ENCODE data around the gene ZNF827.

Gene ZNF827

DNA sequence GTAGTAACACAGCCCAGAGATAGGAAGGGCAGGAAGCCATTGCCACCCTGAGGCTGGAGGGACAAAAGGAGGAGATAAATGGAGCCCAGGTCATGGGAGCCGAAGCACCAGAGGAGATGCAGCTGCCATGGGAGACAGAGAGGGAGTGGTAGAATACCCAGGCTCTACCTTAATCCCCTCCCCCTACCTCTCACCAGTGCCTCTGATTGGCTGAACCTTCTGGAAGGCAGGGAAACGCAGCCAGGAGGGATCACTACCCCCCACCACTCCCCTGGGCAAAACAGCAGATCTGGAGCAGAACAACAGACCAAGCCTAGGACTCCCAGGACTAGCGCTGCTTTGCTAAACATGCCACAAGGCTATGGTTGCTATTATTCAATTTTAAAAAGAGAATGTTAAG is 114.2 kb downstream of the ZNF827 start:
- DNase-seq: no peak

- DNase-seq: no peak
These were observed 114.9 kb downstream of the ZNF827 start for GRCh38 chr4:145823743-145824142.

DNA sequence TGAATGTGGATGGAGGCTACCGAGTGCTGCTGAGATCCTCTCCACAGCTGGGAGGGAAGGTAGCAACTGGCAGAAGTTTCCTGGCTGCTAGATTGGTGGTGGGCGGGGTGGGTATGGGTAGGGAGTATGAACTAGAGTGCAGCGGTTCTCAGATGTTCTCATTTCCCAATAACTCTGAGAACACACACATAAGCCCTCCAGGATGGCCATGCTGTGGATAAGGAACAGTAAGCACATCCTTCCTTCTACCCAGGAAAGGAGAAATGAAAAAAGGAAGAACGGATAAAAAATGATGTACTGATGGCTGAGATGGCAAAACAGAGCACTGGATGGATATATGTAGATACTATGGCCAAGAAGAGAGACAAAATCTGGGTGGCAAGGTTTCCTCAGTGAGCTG is 116.0 kb downstream of the ZNF827 start:
- no peak for DNase-seq

- no peak for DNase-seq
These were observed 116.4 kb downstream of the ZNF827 start for GRCh38 chr4:145822181-145822580.

DNA sequence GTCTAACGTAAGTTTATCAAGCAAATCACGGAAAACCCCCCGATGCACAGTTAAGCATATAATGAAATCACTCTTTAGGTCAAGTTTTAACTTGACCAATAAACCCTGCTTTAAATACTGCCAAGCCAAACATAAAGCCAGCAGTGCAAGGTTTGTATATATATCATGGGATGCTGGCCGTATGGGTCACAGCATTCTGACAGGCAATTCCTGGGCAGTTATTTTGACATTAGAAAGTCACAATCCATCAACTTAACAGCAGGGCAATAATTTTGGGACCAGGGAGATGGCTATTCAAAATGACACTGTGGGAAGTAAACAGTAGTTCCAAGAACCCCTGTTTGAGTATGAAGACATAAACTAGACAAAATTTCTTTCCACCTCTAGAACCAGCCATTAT is 116.9 kb downstream of the ZNF827 start:
- DNase-seq: no peak

DNA sequence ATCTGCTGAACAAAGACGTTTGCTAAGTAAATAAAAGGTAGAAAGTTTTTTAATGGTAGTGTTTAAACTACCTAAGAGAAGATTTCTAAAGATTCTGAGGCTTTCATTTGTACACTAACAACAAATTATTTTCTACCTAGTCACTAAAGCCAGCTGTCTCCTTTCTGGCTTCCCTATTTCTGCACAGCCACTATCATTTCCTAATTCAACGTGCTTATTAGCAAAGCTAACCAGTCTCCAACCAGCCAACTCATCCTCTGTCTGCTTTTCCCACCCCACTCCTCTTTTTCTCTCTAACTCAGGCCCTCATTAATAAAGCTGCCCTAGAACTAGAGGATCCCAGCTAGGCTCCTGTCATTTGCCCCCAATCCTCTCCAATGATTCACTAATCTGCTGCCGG is 118.2 kb downstream of the ZNF827 start:
- no peak for DNase-seq

DNA sequence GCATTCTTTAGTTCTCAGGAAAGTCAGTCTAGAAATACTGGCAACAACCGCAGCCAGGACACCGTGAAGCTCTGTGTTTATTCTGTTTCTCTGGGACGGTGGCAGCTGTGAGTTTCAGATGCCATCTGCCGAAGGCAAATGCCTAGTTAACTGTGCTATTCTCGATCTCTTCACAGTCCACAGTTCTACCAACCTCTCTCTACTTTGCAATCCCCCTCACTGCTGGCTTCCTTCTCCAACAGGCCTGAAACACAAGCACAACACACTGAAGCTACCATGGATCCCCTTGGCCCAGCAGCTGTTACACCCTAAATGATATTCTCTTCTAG is 118.8 kb downstream of the ZNF827 start:
- no peak for DNase-seq

DNA sequence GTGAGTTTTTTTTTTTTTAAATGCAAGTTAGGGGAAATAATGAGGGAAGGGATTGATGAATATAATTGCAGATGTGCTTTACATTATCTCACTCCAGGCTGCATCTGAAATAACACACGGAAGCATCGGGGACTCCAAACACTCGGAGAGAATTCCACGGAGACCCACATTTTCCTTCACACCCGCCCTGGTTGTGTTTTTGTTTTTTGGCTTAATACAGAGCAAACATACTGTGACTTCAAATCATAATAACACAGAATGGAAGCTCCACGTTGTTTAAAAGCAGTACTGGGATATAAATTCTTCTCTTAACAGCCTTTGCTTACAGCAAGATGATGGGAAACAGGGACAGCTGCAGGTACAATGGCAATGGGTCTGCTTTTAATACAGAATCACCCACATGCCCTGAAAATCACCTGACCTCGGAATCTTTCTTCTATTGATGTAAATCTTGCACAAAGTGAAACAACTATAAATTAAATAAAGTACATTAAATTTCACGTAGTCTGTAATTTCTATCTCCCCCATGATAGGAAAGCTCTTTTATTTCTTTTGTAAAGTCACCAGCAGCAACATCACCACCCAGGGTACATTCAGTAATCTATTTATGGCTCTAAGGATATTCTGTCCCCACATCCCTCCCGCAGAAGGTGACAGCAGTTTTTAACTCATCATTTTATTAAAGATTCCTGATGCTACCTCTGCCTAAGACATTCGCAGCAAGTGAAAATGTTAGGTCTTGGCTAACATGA is 119.3 kb downstream of the ZNF827 start:
- DNase-seq: no peak

DNA sequence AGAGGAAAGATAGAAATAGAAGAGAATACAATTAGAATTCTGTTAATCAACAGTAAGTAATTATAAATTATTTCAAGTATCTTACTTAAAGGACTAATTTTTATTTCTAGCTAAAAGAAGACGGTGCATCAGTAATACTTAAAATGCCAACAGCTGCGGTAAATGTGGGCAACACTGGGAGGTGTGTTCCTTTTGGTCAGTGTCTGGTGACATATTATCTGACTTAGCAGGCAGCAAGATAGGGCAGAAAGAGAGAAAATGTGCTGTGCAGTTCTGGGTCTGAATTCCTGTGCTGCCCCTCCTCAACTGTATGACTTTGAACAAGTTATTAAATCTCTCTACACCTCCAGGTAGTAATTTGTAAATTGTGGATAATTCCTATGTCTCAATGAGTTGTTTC is 120.6 kb downstream of the ZNF827 start:
- no peak for DNase-seq

DNA sequence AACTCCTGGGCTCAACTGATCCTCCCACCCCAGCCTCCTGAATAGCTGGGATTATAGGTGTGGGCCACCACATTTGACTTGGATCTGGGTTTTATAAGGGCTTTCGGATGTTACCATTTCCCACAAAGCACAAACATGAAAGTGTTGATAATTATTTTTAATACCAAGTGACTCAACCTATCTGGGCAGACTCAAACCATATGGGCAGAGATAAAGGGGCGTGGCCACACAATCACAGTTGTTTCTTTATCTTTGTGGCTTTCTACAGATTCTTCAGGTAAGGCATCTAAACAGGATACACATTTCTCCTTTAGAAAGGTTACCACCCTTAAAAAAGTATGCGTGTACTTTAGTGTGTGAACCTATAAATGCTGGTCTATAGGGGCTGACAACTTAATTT is 122.5 kb downstream of the ZNF827 start:
- no peak for DNase-seq

- DNase-seq: no peak
These were observed 123.0 kb downstream of the ZNF827 start for GRCh38 chr4:145815626-145816025.

DNA sequence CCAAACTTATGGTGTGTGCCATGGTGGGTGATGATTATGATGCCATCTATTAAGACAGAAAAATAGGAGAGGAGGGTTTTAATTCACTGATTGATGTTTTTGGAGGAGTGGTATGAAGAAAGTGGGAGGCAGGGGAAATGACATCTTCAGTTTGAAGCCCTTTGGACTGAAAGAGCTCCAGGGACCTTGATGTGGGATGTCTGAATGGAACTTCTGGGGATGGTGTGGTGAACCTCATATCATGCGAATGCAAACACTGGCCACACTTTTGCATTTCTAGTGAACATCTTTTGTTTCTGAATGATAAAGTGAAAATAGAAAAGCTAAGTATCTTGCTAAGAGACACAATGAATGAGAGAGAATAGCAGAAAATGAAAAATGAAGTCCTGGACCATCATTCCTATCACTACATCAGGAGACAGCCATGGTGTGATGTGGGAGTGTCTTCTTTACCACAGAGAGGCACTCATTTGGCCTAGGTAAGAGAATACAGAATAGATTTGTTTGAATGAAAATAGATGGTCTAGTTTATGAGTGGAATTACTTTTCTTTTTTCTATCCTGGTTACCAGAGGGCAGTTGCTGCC is 123.5 kb downstream of the ZNF827 start:
- DNase-seq: no peak

DNA sequence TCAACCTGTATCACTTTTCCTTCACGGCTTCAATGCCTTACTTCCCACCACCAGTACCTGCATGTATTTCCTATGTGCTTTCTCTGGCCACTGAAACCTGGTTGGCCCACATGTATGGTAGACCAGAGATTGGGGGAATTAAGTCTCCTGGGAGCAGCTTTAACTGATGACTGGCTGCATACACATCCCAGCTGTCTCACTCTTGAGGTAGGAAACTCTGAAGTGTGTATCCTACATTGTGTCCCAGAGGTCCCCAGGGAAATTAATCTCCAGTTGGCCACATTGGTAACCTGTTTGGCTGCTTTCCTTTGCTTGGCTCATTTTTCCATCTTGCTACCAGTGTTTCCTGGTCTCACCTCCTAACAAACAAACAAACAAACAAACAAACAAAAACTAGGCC is 124.4 kb downstream of the ZNF827 start:
- DNase-seq: no peak

DNA sequence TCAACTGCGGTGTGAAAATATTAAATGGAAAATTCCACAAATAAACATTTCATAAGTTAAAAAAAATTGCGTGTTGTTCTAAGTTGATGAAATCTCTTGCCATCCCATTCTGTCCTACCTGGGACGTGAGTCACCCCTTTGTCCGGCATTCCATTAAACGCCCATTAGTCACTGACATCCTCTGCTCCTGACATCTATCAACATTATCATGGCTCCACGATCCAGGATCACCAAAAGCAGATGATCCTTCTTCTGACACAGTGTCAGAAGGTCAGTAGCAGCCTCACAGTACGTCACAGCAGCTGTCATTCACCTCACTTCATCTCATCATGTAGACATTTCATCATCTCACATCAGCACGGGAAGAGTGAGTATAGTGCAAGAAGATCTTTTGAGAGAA is 125.7 kb downstream of the ZNF827 start:
- DNase-seq: no peak

- no peak for DNase-seq
These were observed 129.6 kb downstream of the ZNF827 start for GRCh38 chr4:145808848-145809512.

DNA sequence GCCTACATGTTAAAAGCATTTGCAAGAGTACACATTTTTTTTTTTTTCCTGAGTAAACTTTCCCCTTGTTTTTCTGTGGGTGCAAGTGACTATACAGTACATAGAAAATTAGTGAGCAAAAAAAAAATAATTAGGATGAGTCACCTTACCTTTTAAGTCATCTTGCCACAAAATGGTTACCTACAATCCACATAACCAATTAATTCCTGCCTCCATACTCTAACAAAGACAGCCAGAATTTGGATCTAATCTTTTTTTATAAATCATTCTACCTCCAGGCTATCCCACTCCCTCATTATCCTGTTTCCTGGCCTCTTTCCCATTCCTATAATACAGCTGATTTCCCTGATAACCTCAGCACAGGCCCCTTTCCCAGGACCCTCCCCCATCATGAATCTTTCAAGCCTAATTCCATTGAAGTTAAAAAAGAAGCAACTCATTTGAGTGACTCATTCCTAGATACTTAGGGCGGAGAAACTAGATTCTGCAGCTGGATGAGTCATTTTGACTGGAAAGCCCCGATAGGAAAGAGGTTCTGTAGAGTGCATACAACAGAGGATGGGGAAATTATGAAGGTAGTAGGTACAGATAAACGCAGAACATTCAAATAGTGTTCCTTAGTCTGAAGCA is 130.5 kb downstream of the ZNF827 start:
- no peak for DNase-seq

DNA sequence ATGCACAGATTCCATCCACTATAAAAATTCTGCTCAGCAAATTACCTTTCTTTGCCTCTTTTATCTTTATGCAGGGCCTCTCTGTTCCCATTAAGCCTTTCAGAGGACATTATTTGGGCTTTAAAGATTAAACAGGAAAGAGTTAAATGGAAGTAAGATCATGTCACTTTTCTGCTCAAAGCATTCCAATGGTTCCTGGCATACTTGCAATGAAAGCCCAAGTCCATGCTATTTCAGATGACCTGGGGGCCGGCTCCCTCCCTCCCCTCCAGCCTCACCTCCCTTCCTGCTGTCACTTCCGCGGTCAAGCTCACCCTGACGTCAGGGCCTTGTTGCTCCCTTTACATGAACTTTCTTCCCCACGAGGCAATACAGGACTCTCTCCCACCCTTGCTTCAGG is 133.1 kb downstream of the ZNF827 start:
- DNase-seq: no peak

DNA sequence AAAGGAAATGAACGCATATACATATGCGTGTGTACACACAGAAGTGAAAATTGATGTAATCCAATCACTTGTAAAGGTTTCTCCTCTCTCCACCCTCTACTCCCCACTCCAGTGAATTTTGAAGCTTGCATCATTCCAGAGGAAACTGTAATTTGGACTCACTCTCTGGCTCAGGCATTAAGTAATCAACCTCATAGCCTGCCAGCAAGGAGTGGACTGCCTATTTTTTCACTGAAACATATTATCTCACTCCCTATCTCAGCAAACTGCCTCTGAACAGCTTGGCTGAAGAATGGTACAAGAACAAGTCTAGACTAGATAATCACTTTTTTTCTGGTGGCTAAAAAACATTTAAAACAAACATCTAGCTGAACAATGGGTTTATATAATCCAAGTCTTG is 134.5 kb downstream of the ZNF827 start:
- DNase-seq: no peak

- no peak for DNase-seq
These were observed 139.4 kb downstream of the ZNF827 start for GRCh38 chr4:145799223-145799622.

- DNase-seq: no peak
These were observed 141.3 kb downstream of the ZNF827 start for GRCh38 chr4:145797278-145797677.

- no peak for DNase-seq
These were observed 142.3 kb downstream of the ZNF827 start for GRCh38 chr4:145796346-145796745.

DNA sequence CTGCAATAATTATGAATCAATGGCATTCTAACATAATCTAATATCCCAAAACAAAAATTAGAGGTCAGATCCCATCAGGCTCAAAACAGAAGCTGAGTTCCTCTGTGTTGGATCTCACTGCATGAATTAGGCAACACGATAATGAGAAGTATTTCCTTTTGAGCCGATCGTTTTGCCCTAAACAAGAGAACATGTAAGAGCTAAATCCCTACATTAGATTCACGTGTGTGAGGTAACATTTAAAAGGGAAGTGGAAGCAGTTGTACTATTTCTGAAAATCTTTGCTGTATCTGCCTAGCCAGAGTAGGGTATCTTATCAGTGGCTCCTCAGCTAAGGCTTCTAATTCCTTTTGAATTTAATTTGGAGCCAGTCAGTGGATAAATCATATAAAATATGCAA is 143.1 kb downstream of the ZNF827 start:
- no peak for DNase-seq

- DNase-seq: no peak
These were observed 146.2 kb downstream of the ZNF827 start for GRCh38 chr4:145792429-145792828.

- no peak for DNase-seq
These were observed 146.6 kb downstream of the ZNF827 start for GRCh38 chr4:145791988-145792387.
